HUES6 (cell line): ENCODE measurements around the gene PAX2.

ENCODE experiments used
- H3K27ac ChIP-seq: 2 replicates; pipeline ENCODE4 v1.7.0; 2013; ENCODE audit warnings: low read depth, mild to moderate bottlenecking, low read length, inconsistent platforms
- H3K27me3 ChIP-seq: 2 replicates; pipeline ENCODE4 v1.6.1; 2013; ENCODE audit warnings: low read length; ENCODE audit not compliant: control insufficient read depth, insufficient read depth
- H3K36me3 ChIP-seq: 2 replicates; pipeline ENCODE4 v1.6.1; 2013; ENCODE audit warnings: low read length; ENCODE audit not compliant: control insufficient read depth, insufficient read depth
- H3K4me1 ChIP-seq: 2 replicates; pipeline ENCODE4 v1.6.1; 2013; ENCODE audit warnings: low read length; ENCODE audit not compliant: control insufficient read depth, insufficient read depth
- H3K4me3 ChIP-seq: 2 replicates; pipeline ENCODE4 v1.5.1; 2013; ENCODE audit warnings: low read depth, low read length
- H3K9ac ChIP-seq: one replicate; pipeline ENCODE4 v1.6.1; 2013; ENCODE audit warnings: mild to moderate bottlenecking, low read length
- H3K9me3 ChIP-seq: 2 replicates; pipeline ENCODE4 v1.6.1; 2013; ENCODE audit warnings: low read depth, low read length; ENCODE audit not compliant: control insufficient read depth, insufficient read depth

PAX2 gene

GRCh38 chr10:100866010-100866409 lies 120.6 kb downstream of the PAX2 start:
- Histone ChIP-seq H3K4me1 (peaks cover 11% of the 10 kb centered on the region), H3K36me3 (no peaks in the 10 kb centered on the region), H3K27ac (no peak overlapping the region), H3K27me3 (peaks cover 64% of the 10 kb centered on the region), H3K9me3 (no peaks in the 10 kb centered on the region), H3K4me3 (peak overlapping the region; percentile 50), H3K9ac (no peak overlapping the region)

- H3K9ac ChIP-seq: no peak overlapping the region
- H3K4me1 ChIP-seq: peaks cover 11% of the 10 kb centered on the region
- H3K4me3 ChIP-seq: peak overlapping the region; percentile 50
- no peaks in the 10 kb centered on the region for H3K36me3 ChIP-seq
- peaks cover 58% of the 10 kb centered on the region for H3K27me3 ChIP-seq
- H3K9me3 ChIP-seq: no peaks in the 10 kb centered on the region
- no peak overlapping the region for H3K27ac ChIP-seq
Measured at GRCh38 chr10:100866575-100867098, 121.3 kb downstream of the PAX2 start.

- Histone ChIP-seq H3K4me3 (no peak overlapping the region), H3K27ac (no peak overlapping the region), H3K4me1 (peaks cover 12% of the 10 kb centered on the region), H3K36me3 (no peaks in the 10 kb centered on the region), H3K27me3 (peaks cover 58% of the 10 kb centered on the region), H3K9ac (no peak overlapping the region), H3K9me3 (no peaks in the 10 kb centered on the region)
Measured at GRCh38 chr10:100867261-100867963, 122.0 kb downstream of the PAX2 start.

GRCh38 chr10:100868382-100868781 lies 123.0 kb downstream of the PAX2 start:
- Histone ChIP-seq H3K9ac (no peak overlapping the region), H3K9me3 (no peaks in the 10 kb centered on the region), H3K4me3 (no peak overlapping the region), H3K4me1 (peaks cover 22% of the 10 kb centered on the region), H3K27ac (no peak overlapping the region), H3K27me3 (peaks cover 61% of the 10 kb centered on the region), H3K36me3 (no peaks in the 10 kb centered on the region)

- peaks cover 22% of the 10 kb centered on the region for H3K4me1 ChIP-seq
- no peak overlapping the region for H3K4me3 ChIP-seq
- no peak overlapping the region for H3K9ac ChIP-seq
- H3K9me3 ChIP-seq: no peaks in the 10 kb centered on the region
- peaks cover 56% of the 10 kb centered on the region for H3K27me3 ChIP-seq
- H3K36me3 ChIP-seq: no peaks in the 10 kb centered on the region
- no peak overlapping the region for H3K27ac ChIP-seq
Measured at GRCh38 chr10:100869399-100869798, 124.0 kb downstream of the PAX2 start.

GRCh38 chr10:100872034-100872791 lies 126.8 kb downstream of the PAX2 start:
- Histone ChIP-seq H3K4me1 (peaks cover 17% of the 10 kb centered on the region; the same call in 1 of the 2 replicates), H3K27ac (no peak overlapping the region), H3K27me3 (peaks cover 38% of the 10 kb centered on the region), H3K36me3 (no peaks in the 10 kb centered on the region), H3K4me3 (no peak overlapping the region), H3K9ac (no peak overlapping the region), H3K9me3 (no peaks in the 10 kb centered on the region)

GRCh38 chr10:100873146-100873826 lies 127.9 kb downstream of the PAX2 start:
- no peak overlapping the region for H3K4me3 ChIP-seq
- H3K27ac ChIP-seq: no peak overlapping the region
- no peaks in the 10 kb centered on the region for H3K9me3 ChIP-seq
- H3K4me1 ChIP-seq: peaks cover 16% of the 10 kb centered on the region; the same call in 1 of the 2 replicates
- H3K36me3 ChIP-seq: no peaks in the 10 kb centered on the region
- no peak overlapping the region for H3K9ac ChIP-seq
- H3K27me3 ChIP-seq: peaks cover 37% of the 10 kb centered on the region

- Histone ChIP-seq H3K9me3 (no peaks in the 10 kb centered on the region), H3K4me3 (no peak overlapping the region), H3K27ac (no peak overlapping the region), H3K36me3 (no peaks in the 10 kb centered on the region), H3K9ac (no peak overlapping the region), H3K27me3 (peaks cover 35% of the 10 kb centered on the region), H3K4me1 (peaks cover 16% of the 10 kb centered on the region; the same call in 1 of the 2 replicates)
Measured at GRCh38 chr10:100873827-100874326, 128.5 kb downstream of the PAX2 start.

- no peak overlapping the region for H3K27ac ChIP-seq
- H3K27me3 ChIP-seq: peaks cover 28% of the 10 kb centered on the region
- no peaks in the 10 kb centered on the region for H3K9me3 ChIP-seq
- H3K9ac ChIP-seq: no peak overlapping the region
- H3K36me3 ChIP-seq: no peaks in the 10 kb centered on the region
- peaks cover 16% of the 10 kb centered on the region; the same call in 1 of the 2 replicates for H3K4me1 ChIP-seq
- no peak overlapping the region for H3K4me3 ChIP-seq
Measured at GRCh38 chr10:100874702-100875483, 129.5 kb downstream of the PAX2 start.

- Histone ChIP-seq H3K9ac (no peak overlapping the region), H3K4me3 (no peak overlapping the region), H3K27me3 (peaks cover 28% of the 10 kb centered on the region), H3K9me3 (no peaks in the 10 kb centered on the region), H3K36me3 (no peaks in the 10 kb centered on the region), H3K27ac (no peak overlapping the region), H3K4me1 (peaks cover 16% of the 10 kb centered on the region; the same call in 1 of the 2 replicates)
Measured at GRCh38 chr10:100875484-100876166, 130.2 kb downstream of the PAX2 start.
